ENCODE data around the gene YWHAG.

- no peak for TF ChIP-seq CTCF (IDR thresholded peaks at IDR 0.05; ENCODE audit: insufficient read depth, low read depth, low read length)
- no peak for TF ChIP-seq EZH2 (IDR thresholded peaks at IDR 0.05; ENCODE audit: insufficient read depth, low read length)
These were observed 41.5 kb upstream of the YWHAG start for GRCh38 chr7:76400248-76400647.
